Peyer's patch (tissue), 4 donors: ENCODE data around the gene RXRA.

Experiments
- CTCF ChIP-seq, 6 experiments: fragments of 450-650 bp in 4 of 6; fragments of 200-600 bp in 2 of 6; sonication (generic) in 1 of 6; IDR thresholded peaks; one replicate each; pipeline ENCODE4 v1.5.1; 2017 to 2019; ENCODE audit warnings: antibody characterized with exemption in 6 of 6, mild to moderate bottlenecking in 3 of 6, moderate library complexity in 1 of 6
- POLR2A ChIP-seq, 2 donors: fragments of 450-650 bp; IDR thresholded peaks; one replicate each; pipeline ENCODE4 v1.5.1; 2017; ENCODE audit warnings: antibody characterized with exemption in 2 of 2, mild to moderate bottlenecking in 2 of 2, moderate library complexity in 2 of 2

- no peak for TF ChIP-seq CTCF (IDR thresholded peaks at IDR 0.05)
- TF ChIP-seq POLR2A (IDR thresholded peaks at IDR 0.05): no peak
These were observed 96.2 kb downstream of the RXRA start for GRCh38 chr9:134422301-134423090.
